ENCODE data around the gene ELMO1. TPM values are rescaled to one million over a fixed set of nuclear protein-coding genes. Genes with fewer than 3 reads are reported as not detected.

The ELMO1 gene
- total RNA-seq, 1 donor from 2014 or later = 53.8 TPM

GRCh38 chr7:37368540-37368939 lies 80.1 kb downstream of the ELMO1 start:
- ATAC-seq = no peak
- Histone ChIP-seq H3K4me1 (peaks cover 11% of the 10 kb centered on the region), H3K9me3 (no peaks in the 10 kb centered on the region), H3K27ac (no peak overlapping the region), H3K36me3 (no peaks in the 10 kb centered on the region), H3K27me3 (no peaks in the 10 kb centered on the region), H3K4me3 (no peak overlapping the region)
- no peak for DNase-seq
- no peak for TF ChIP-seq CTCF (IDR thresholded peaks at IDR 0.05)
- intact Hi-C loops (cut with DNase I) = no loop called here

GRCh38 chr7:37367010-37367409 lies 81.7 kb downstream of the ELMO1 start:
- intact Hi-C loops (cut with DNase I) = no loop called here
- H3K27ac ChIP-seq = no peak overlapping the region
- peaks cover 11% of the 10 kb centered on the region for H3K4me1 ChIP-seq
- H3K27me3 ChIP-seq = no peaks in the 10 kb centered on the region
- TF ChIP-seq CTCF (IDR thresholded peaks at IDR 0.05) = no peak
- DNase-seq (no peak), ATAC-seq (no peak)
- no peaks in the 10 kb centered on the region for H3K36me3 ChIP-seq
- no peak overlapping the region for H3K4me3 ChIP-seq
- no peaks in the 10 kb centered on the region for H3K9me3 ChIP-seq

- H3K27ac ChIP-seq = no peak overlapping the region
- H3K27me3 ChIP-seq = no peaks in the 10 kb centered on the region
- ATAC-seq = no peak
- no peak for TF ChIP-seq CTCF (IDR thresholded peaks at IDR 0.05)
- intact Hi-C loops (cut with DNase I) = no loop called here
- no peak overlapping the region for H3K4me3 ChIP-seq
- no peak for DNase-seq
- H3K36me3 ChIP-seq = no peaks in the 10 kb centered on the region
- H3K9me3 ChIP-seq = no peaks in the 10 kb centered on the region
- peaks cover 11% of the 10 kb centered on the region for H3K4me1 ChIP-seq
Observed at GRCh38 chr7:37366445-37366844, 82.2 kb downstream of the ELMO1 start.

GRCh38 chr7:37365405-37365804 lies 83.3 kb downstream of the ELMO1 start:
- no peak overlapping the region for H3K4me3 ChIP-seq
- no peak for TF ChIP-seq CTCF (IDR thresholded peaks at IDR 0.05)
- no peak for DNase-seq
- no peak for ATAC-seq
- H3K27me3 ChIP-seq = no peaks in the 10 kb centered on the region
- no peak overlapping the region for H3K27ac ChIP-seq
- H3K9me3 ChIP-seq = no peaks in the 10 kb centered on the region
- no peaks in the 10 kb centered on the region for H3K36me3 ChIP-seq
- H3K4me1 ChIP-seq = peaks cover 11% of the 10 kb centered on the region
- intact Hi-C loops (cut with DNase I) = no loop called here

GRCh38 chr7:37364856-37365255 lies 83.8 kb downstream of the ELMO1 start:
- Histone ChIP-seq H3K4me3 (no peak overlapping the region), H3K27ac (no peak overlapping the region), H3K36me3 (no peaks in the 10 kb centered on the region), H3K27me3 (no peaks in the 10 kb centered on the region), H3K9me3 (no peaks in the 10 kb centered on the region), H3K4me1 (peaks cover 11% of the 10 kb centered on the region)
- no peak for DNase-seq
- no peak for ATAC-seq
- no peak for TF ChIP-seq CTCF (IDR thresholded peaks at IDR 0.05)
- intact Hi-C loops (cut with DNase I) = no loop called here
